Mammary epithelial cell (primary cell): ENCODE measurements around the gene RAB7A.
"Not testable (repeated sequence)": the region's sequence is repeated elsewhere in the genome, so short reads cannot be mapped to it uniquely, and the experiment has no call there.

Source experiments
- CTCF ChIP-seq, 2 donors: IDR thresholded peaks in 1 of 2; conservative IDR thresholded peaks in 1 of 2; 2 replicates each; pipeline ENCODE4 v1.5.1; 2011 to 2012; ENCODE audit warnings: inconsistent platforms in 2 of 2, low read length in 2 of 2, mild to moderate bottlenecking in 2 of 2, control low read depth in 1 of 2, low read depth in 1 of 2; ENCODE audit not compliant: insufficient read depth in 1 of 2; ENCODE audit errors: extremely low read depth in 1 of 2
- EZH2 ChIP-seq: IDR thresholded peaks from 2 replicates; pipeline ENCODE4 v1.6.1; 2012; ENCODE audit warnings: low read length, inconsistent platforms, borderline replicate concordance

- not testable (repeated sequence) for TF ChIP-seq CTCF (conservative IDR thresholded peaks at IDR 0.05 in 1 of 2, IDR thresholded peaks at IDR 0.05 in 1 of 2; ENCODE audit: extremely low read depth in 1 of 2, insufficient read depth in 1 of 2, low read depth in 1 of 2, low read length in 2 of 2); EZH2
Observed at GRCh38 chr3:128728521-128728920, 2.5 kb downstream of the RAB7A start.
